HEK293T (cell line): ENCODE measurements around the gene MTMR6.
A peak's percentile ranks its signal among the peaks of the same experiment; 100 is the strongest.

ENCODE experiments used
- CTCF ChIA-PET: fragments of 350-600 bp; formaldehyde crosslinking; extraction: SDS; loops from one replicate; lab custom pipeline; 2021; ENCODE audit warnings: antibody characterized with exemption, inconsistent platforms; lab: Yijun Ruan, JAX
- POLR2A ChIA-PET: fragments of 350-600 bp; formaldehyde crosslinking; extraction: SDS; loops from one replicate; lab custom pipeline; 2020; ENCODE audit warnings: antibody characterized with exemption, inconsistent platforms; lab: Yijun Ruan, JAX
- DNase-seq: peaks from one replicate; pipeline ENCODE4 v3.0.0; 2012; ENCODE audit warnings: mixed read lengths; ENCODE audit errors: extremely low spot score
- ARNT ChIP-seq: fragments of 450-650 bp; IDR thresholded peaks from 2 replicates; pipeline ENCODE4 v1.6.1; 2017; ENCODE audit warnings: mild to moderate bottlenecking
- BHLHE40 ChIP-seq: fragments of 450-650 bp; IDR thresholded peaks from 2 replicates; pipeline ENCODE4 v1.6.1; 2016; ENCODE audit warnings: mild to moderate bottlenecking, moderate library complexity, borderline replicate concordance
- CTBP1 ChIP-seq: fragments of 450-650 bp; IDR thresholded peaks from 2 replicates; pipeline ENCODE4 v1.6.1; 2016; ENCODE audit warnings: borderline replicate concordance
- ELF4 ChIP-seq: fragments of 450-650 bp; IDR thresholded peaks from 2 replicates; pipeline ENCODE4 v1.6.1; 2017; ENCODE audit warnings: antibody characterized with exemption
- FOXA1 ChIP-seq: fragments of 450-650 bp; IDR thresholded peaks from 2 replicates; pipeline ENCODE4 v1.6.1; 2016; ENCODE audit warnings: mild to moderate bottlenecking
- FOXK2 ChIP-seq: fragments of 450-650 bp; IDR thresholded peaks from 2 replicates; pipeline ENCODE4 v1.6.1; 2016; ENCODE audit warnings: mild to moderate bottlenecking
- FOXM1 ChIP-seq: fragments of 450-650 bp; IDR thresholded peaks from 2 replicates; pipeline ENCODE4 v1.6.1; 2017; ENCODE audit warnings: mild to moderate bottlenecking, borderline replicate concordance
- HDGF ChIP-seq: fragments of 450-650 bp; IDR thresholded peaks from 2 replicates; pipeline ENCODE4 v1.6.1; 2017; ENCODE audit warnings: antibody characterized with exemption, borderline replicate concordance
- L3MBTL2 ChIP-seq: fragments of 450-650 bp; conservative IDR thresholded peaks from 2 replicates; pipeline ENCODE4 v1.6.1; 2016; ENCODE audit warnings: mild to moderate bottlenecking
- LEF1 ChIP-seq: fragments of 450-650 bp; IDR thresholded peaks from 2 replicates; pipeline ENCODE4 v1.6.1; 2017; ENCODE audit warnings: mild to moderate bottlenecking, borderline replicate concordance
- NFRKB ChIP-seq: fragments of 450-650 bp; IDR thresholded peaks from 2 replicates; pipeline ENCODE4 v1.6.1; 2016; ENCODE audit warnings: mild to moderate bottlenecking, moderate library complexity
- SP1 ChIP-seq: fragments of 450-650 bp; IDR thresholded peaks from 2 replicates; pipeline ENCODE4 v1.6.1; 2017
- SUZ12 ChIP-seq: fragments of 450-650 bp; IDR thresholded peaks from 2 replicates; pipeline ENCODE4 v1.6.1; 2016; ENCODE audit warnings: mild to moderate bottlenecking
- TARDBP ChIP-seq: fragments of 450-650 bp; IDR thresholded peaks from 2 replicates; pipeline ENCODE4 v1.6.1; 2016
- ZNF384 ChIP-seq: fragments of 450-650 bp; IDR thresholded peaks from 2 replicates; pipeline ENCODE4 v1.6.1; 2016
- TF ChIP-seq, protein P1 (sequence below): fragments of 450-650 bp; IDR thresholded peaks from 2 replicates; pipeline ENCODE4 v1.6.1; 2016

MTMR6 gene

DNA sequence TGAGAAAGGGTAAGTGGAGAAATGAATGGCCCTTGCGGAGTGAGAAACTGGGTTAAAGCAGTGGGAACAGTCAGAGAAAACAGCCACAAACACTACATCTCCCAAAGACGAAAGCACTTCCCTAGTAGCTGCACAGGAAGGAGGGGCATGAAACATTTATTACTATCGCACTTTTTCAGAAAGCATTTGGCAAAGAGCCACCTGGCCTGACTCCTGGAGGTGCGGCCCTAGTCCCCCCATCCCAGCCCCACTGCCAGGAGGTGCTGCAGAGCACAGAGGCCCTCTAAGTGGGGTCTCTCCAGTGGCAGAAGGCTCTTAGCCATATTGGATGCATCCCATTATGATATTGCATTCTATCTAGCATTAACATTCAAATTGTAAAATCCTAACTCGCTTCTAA lies 55.8 kb downstream of the MTMR6 start:
- no peak for TF ChIP-seq L3MBTL2
- no peak for TF ChIP-seq LEF1
- TF ChIP-seq HDGF, result no peak
- no peak for TF ChIP-seq NFRKB
- TF ChIP-seq ARNT, result no peak
- TF ChIP-seq TARDBP, result no peak
- TF ChIP-seq, protein P1, sequence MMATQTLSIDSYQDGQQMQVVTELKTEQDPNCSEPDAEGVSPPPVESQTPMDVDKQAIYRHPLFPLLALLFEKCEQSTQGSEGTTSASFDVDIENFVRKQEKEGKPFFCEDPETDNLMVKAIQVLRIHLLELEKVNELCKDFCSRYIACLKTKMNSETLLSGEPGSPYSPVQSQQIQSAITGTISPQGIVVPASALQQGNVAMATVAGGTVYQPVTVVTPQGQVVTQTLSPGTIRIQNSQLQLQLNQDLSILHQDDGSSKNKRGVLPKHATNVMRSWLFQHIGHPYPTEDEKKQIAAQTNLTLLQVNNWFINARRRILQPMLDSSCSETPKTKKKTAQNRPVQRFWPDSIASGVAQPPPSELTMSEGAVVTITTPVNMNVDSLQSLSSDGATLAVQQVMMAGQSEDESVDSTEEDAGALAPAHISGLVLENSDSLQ, result no peak
- no peak for TF ChIP-seq SP1
- no peak for TF ChIP-seq CTBP1
- TF ChIP-seq FOXA1, result no peak
- no peak for TF ChIP-seq ZNF384
- TF ChIP-seq BHLHE40, result no peak
- DNase-seq, result no peak
- ChIA-PET POLR2A (no interaction called here), CTCF (no interaction called here)

DNA sequence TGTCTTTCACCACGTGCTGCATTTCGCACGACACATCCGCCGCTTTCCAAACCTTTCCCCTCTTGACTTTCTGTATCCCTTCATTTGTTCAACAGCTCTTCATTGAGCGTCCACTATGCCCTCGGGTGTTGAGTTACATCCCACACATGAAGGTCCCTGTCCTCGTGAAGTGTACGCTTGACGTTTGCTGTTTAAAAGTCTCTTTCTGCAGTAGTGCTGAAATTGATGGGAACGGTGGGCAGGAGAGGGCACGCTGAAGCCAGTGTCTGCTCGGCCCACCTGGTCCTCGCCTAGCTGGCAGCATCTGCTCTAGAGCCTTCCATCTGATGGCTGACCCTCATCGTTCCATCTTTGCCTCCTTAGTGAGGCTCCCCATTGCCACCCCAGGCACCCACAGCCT lies 59.6 kb downstream of the MTMR6 start:
- CTCF ChIA-PET, result no interaction called here
- POLR2A ChIA-PET, result no interaction called here
- no peak for TF ChIP-seq FOXM1
- DNase-seq, result no peak

DNA sequence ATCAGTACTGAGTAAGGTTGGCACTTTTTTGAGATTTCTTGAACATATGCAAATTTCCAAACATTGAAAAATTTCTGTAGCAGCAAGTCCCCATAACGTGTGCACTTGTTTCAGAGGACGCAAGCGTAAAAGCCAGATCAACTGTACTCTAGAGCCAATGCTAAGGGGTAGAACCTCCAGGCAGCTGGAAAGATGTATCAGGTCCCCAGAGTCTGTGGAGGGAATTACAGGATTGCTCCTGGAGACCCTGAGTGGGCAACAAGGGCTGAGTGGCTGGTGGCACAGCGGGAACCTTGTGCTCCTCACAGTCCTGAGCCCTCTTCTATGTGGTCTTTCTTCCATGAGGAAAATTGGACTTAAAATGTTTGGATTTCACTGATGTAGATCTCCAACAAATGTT lies 61.3 kb downstream of the MTMR6 start:
- DNase-seq, result peak; percentile 12
- CTCF ChIA-PET, result no interaction called here
- TF ChIP-seq ELF4 (no peak), ZNF384 (no peak), TARDBP (no peak), FOXA1 (no peak), SUZ12 (no peak), SP1 (no peak), ARNT (no peak), BHLHE40 (no peak), HDGF (no peak), CTBP1 (no peak), FOXM1 (no peak), FOXK2 (no peak), NFRKB (no peak), LEF1 (no peak), L3MBTL2 (no peak)
- TF ChIP-seq, protein P1, result no peak
- POLR2A ChIA-PET, result no interaction called here

DNA sequence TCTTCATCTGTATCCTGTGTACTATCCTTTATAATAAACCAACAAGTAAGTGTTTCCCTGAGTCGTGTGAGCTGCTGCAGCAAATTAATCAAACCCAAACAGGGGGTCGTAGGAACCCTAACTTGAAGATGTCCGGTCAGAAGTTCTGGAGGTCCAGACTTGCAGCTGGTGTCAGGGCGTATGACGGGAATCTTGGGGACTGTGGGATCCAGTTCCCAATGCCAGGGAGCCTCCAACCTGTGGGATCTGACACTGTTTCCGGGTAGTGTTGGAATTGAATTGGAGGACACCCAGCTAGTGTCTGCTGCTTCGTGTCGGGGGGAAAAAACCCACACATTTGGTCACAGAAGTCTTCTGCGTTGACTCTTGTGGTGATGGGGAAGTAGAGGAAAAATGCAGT lies 63.1 kb downstream of the MTMR6 start:
- CTCF ChIA-PET, result no interaction called here
- no peak for DNase-seq
- POLR2A ChIA-PET, result no interaction called here
- TF ChIP-seq NFRKB (no peak), CTBP1 (no peak), SUZ12 (no peak), SP1 (no peak), L3MBTL2 (no peak), HDGF (no peak)

DNA sequence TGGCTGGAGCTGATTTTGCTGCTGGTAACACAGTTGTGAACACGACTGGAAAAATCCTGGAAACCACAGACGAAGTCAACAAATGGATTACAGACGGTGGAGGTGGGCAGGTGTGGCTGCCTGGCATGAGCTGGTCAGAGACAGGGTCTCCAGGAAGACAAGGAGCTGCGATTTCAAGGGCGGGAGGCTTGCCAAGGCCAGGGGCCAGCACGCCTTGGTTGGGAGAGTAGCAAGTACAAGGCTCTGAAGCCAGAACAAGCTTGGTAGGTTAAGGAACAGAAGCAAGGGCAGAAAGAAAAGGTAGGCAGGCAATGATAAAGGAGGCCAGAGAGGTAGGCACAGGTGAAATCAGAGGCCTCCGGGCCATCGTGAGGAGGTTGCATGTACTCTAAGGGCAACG lies 64.5 kb downstream of the MTMR6 start:
- ChIA-PET POLR2A (no interaction called here), CTCF (no interaction called here)
- no peak for DNase-seq
- no peak for TF ChIP-seq FOXA1
- no peak for TF ChIP-seq ARNT
- TF ChIP-seq, protein P1, result no peak
- no peak for TF ChIP-seq NFRKB
- no peak for TF ChIP-seq BHLHE40
- TF ChIP-seq FOXK2, result no peak
- no peak for TF ChIP-seq LEF1
- no peak for TF ChIP-seq L3MBTL2

DNA sequence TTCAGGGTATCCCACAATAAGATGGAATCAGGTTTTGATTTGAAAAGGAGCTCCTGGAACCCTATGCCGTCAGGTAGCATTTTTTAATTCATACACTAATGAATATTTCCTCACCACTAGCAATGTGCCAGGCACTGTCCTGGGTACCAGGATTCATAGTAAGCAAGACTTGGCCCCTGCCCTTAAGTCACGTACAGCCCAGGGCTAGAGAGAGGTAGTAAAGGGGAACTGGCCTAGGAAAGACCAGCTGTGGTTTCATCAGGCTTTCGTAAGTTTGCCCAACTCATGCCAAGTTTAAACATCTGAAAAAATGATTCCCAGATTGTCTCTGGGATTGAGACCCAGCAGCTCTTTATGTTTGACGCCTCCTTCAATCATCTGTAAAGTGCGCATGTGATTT lies 69.3 kb downstream of the MTMR6 start:
- POLR2A ChIA-PET, result no interaction called here
- DNase-seq, result no peak
- TF ChIP-seq SP1 (no peak), NFRKB (no peak), SUZ12 (no peak), HDGF (no peak), ELF4 (no peak), FOXA1 (no peak), LEF1 (no peak)
- CTCF ChIA-PET, result no interaction called here

DNA sequence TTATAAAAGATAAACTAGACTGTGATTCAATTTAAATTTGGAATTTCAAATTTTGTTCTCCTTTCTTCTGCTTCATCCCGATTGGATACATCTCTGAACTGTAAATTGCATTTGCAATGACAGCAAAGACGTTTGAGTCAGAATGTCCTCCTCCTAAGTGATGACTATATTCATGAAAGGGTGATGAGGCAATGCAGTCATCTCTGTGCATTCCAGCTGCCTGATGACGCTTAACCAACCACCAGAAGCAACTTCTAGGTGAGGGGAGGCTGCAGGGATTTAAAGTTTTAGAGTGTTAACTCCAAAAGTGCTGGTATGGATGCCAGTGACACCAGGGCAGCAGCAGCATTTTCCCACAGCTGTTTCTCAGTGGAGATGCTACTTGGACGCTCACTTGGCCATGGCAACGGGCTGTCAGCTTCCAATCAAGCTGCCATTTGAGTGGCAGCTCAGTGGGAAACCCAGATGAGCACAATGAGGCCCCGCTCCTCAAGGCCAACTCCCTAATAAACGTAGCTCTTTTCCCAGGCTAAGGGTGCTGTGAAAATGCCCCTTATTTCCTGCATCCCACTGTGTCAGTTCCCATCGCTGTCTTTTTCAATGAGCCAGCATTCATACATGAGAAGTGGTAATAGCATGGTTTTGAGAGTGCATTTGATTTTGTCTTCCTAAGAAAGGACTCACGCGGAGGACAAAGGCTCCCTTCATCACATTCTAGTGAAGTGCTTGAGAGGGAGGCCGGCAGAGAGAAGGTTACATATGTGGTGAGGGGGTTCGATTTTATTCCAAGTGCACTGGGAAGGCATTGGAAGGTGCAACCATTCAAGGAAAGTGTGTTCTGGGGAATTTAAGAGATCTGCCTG lies 70.0 kb downstream of the MTMR6 start:
- POLR2A ChIA-PET, result no interaction called here
- CTCF ChIA-PET, result no interaction called here
- TF ChIP-seq, protein P1, result no peak
- TF ChIP-seq BHLHE40 (no peak), FOXA1 (no peak), ARNT (no peak), FOXK2 (no peak)
- DNase-seq, result no peak
